NCI-H1048 (cell line): ENCODE measurements around the gene IQSEC1.

Experiments used
- DNase-seq: peaks from one replicate; lab custom pipeline; 2025; lab: John Stamatoyannopoulos, UW

IQSEC1 gene

GRCh38 chr3:13107661-13108060, 34.4 kb upstream of the IQSEC1 start:
- DNase-seq = no peak

GRCh38 chr3:13106308-13107001, 33.2 kb upstream of the IQSEC1 start:
- DNase-seq = no peak

GRCh38 chr3:13105896-13106250, 32.6 kb upstream of the IQSEC1 start:
- no peak for DNase-seq

- DNase-seq = no peak
Measured at GRCh38 chr3:13105181-13105895, 32.1 kb upstream of the IQSEC1 start.

GRCh38 chr3:13104511-13104910, 31.3 kb upstream of the IQSEC1 start:
- no peak for DNase-seq

GRCh38 chr3:13103416-13104058, 30.3 kb upstream of the IQSEC1 start:
- DNase-seq = no peak

GRCh38 chr3:13102386-13103345, 29.4 kb upstream of the IQSEC1 start:
- DNase-seq = no peak

- no peak for DNase-seq
Measured at GRCh38 chr3:13099707-13100106, 26.5 kb upstream of the IQSEC1 start.

GRCh38 chr3:13098192-13098988, 25.2 kb upstream of the IQSEC1 start:
- no peak for DNase-seq

GRCh38 chr3:13096356-13096755, 23.1 kb upstream of the IQSEC1 start:
- no peak for DNase-seq

GRCh38 chr3:13095408-13095937, 22.2 kb upstream of the IQSEC1 start:
- DNase-seq = no peak

GRCh38 chr3:13093687-13094086, 20.5 kb upstream of the IQSEC1 start:
- no peak for DNase-seq

- no peak for DNase-seq
Measured at GRCh38 chr3:13092621-13093617, 19.7 kb upstream of the IQSEC1 start.

GRCh38 chr3:13091898-13092611, 18.8 kb upstream of the IQSEC1 start:
- peak; percentile 28 for DNase-seq

GRCh38 chr3:13088028-13089006, 15.1 kb upstream of the IQSEC1 start:
- no peak for DNase-seq

GRCh38 chr3:13087320-13087990, 14.2 kb upstream of the IQSEC1 start:
- DNase-seq = no peak

- DNase-seq = no peak
Measured at GRCh38 chr3:13086531-13086981, 13.3 kb upstream of the IQSEC1 start.
